Measurements from ENCODE around the gene IGF1R. TPM values are rescaled to one million over a fixed set of nuclear protein-coding genes. Genes with fewer than 3 reads are reported as not detected.

IGF1R gene
- total RNA-seq, 1 experiment from 2014 or later, result 51.6 TPM

GRCh38 chr15:98674336-98674735, 26.0 kb downstream of the IGF1R start:
- Mint-ChIP-seq H3K4me3 (ENCODE audit: unreplicated experiment) (no peak overlapping the region), H3K4me1 (ENCODE audit: low read depth, unreplicated experiment) (peaks cover 32% of the 10 kb centered on the region), H3K27ac (ENCODE audit: unreplicated experiment) (peak overlapping the region; percentile 65), H3K27me3 (ENCODE audit: insufficient read depth, unreplicated experiment) (no peaks in the 10 kb centered on the region), H3K36me3 (ENCODE audit: insufficient read depth, unreplicated experiment) (no peaks in the 10 kb centered on the region), H3K9me3 (ENCODE audit: unreplicated experiment) (no peaks in the 10 kb centered on the region)
- Histone ChIP-seq H3K9me3 (no peaks in the 10 kb centered on the region), H3K36me3 (ENCODE audit: control insufficient read depth, insufficient read depth, low read length) (no peaks in the 10 kb centered on the region), H3K27me3 (replicated peaks; ENCODE audit: control insufficient read depth, insufficient read depth, low read length) (no peaks in the 10 kb centered on the region), H3K4me1 (peaks cover 65% of the 10 kb centered on the region), H3K4me3 (ENCODE audit: low read depth, low read length) (no peak overlapping the region)
- BruUV-seq (replicated peaks), result no TSS peak
- no peak for DNase-seq
- ChIA-PET CTCF (no interaction called here), POLR2A (no interaction called here)
- no peak for TF ChIP-seq CTCF (IDR thresholded peaks at IDR 0.05; ENCODE audit: insufficient read depth in 1 of 2, low read depth in 1 of 2, low read length in 1 of 2, severe bottlenecking in 1 of 2, unreplicated experiment in 1 of 2)
- intact Hi-C loops (cut with micrococcal nuclease; ENCODE audit: unreplicated experiment), result loop anchor here (5.0 kb wide), 3 partner anchors 53 to 228 kb away; no protein-coding TSS in a partner anchor

GRCh38 chr15:98676586-98677270, 28.4 kb downstream of the IGF1R start:
- POLR2A ChIA-PET, result no interaction called here
- BruUV-seq (replicated peaks), result no TSS peak
- H3K4me3 Mint-ChIP-seq (ENCODE audit: unreplicated experiment), result no peak overlapping the region

GRCh38 chr15:98677345-98678059, 29.2 kb downstream of the IGF1R start:
- H3K9me3 ChIP-seq, result no peaks in the 10 kb centered on the region
- BruUV-seq (replicated peaks), result no TSS peak
- no peak for TF ChIP-seq CTCF (IDR thresholded peaks at IDR 0.05; ENCODE audit: insufficient read depth in 1 of 2, low read depth in 1 of 2, low read length in 1 of 2, severe bottlenecking in 1 of 2, unreplicated experiment in 1 of 2)
- Mint-ChIP-seq H3K4me1 (ENCODE audit: low read depth, unreplicated experiment) (peaks cover 9% of the 10 kb centered on the region), H3K27me3 (ENCODE audit: insufficient read depth, unreplicated experiment) (no peaks in the 10 kb centered on the region), H3K9me3 (ENCODE audit: unreplicated experiment) (no peaks in the 10 kb centered on the region), H3K27ac (ENCODE audit: unreplicated experiment) (peak overlapping the region; percentile 8), H3K36me3 (ENCODE audit: insufficient read depth, unreplicated experiment) (no peaks in the 10 kb centered on the region), H3K4me3 (ENCODE audit: unreplicated experiment) (no peak overlapping the region)
- no peak for DNase-seq
- POLR2A ChIA-PET, result no interaction called here
- intact Hi-C loops (cut with micrococcal nuclease; ENCODE audit: unreplicated experiment), result no loop called here
- CTCF ChIA-PET, result interaction anchor here (0.6 kb wide), 1 partner anchor 87 kb away, joined by 3 read pairs; no protein-coding TSS in a partner anchor
- H3K4me3 ChIP-seq (ENCODE audit: low read depth, low read length), result no peak overlapping the region
- peaks cover 34% of the 10 kb centered on the region for H3K4me1 ChIP-seq
- no peaks in the 10 kb centered on the region for H3K27me3 ChIP-seq (replicated peaks; ENCODE audit: control insufficient read depth, insufficient read depth, low read length)
- no peaks in the 10 kb centered on the region for H3K36me3 ChIP-seq (ENCODE audit: control insufficient read depth, insufficient read depth, low read length)

More at GRCh38 chr15:98676586-98677270, 28.4 kb downstream of the IGF1R start:
- Mint-ChIP-seq H3K27ac (ENCODE audit: unreplicated experiment) (no peak overlapping the region), H3K9me3 (ENCODE audit: unreplicated experiment) (no peaks in the 10 kb centered on the region), H3K36me3 (ENCODE audit: insufficient read depth, unreplicated experiment) (no peaks in the 10 kb centered on the region), H3K27me3 (ENCODE audit: insufficient read depth, unreplicated experiment) (no peaks in the 10 kb centered on the region), H3K4me1 (ENCODE audit: low read depth, unreplicated experiment) (peaks cover 9% of the 10 kb centered on the region)
- intact Hi-C loops (cut with micrococcal nuclease; ENCODE audit: unreplicated experiment), result no loop called here
- peaks cover 41% of the 10 kb centered on the region for H3K4me1 ChIP-seq
- CTCF ChIA-PET, result no interaction called here
- no peaks in the 10 kb centered on the region for H3K9me3 ChIP-seq
- no peaks in the 10 kb centered on the region for H3K36me3 ChIP-seq (ENCODE audit: control insufficient read depth, insufficient read depth, low read length)
- H3K4me3 ChIP-seq (ENCODE audit: low read depth, low read length), result no peak overlapping the region
- TF ChIP-seq CTCF (IDR thresholded peaks at IDR 0.05; ENCODE audit: insufficient read depth in 1 of 2, low read depth in 1 of 2, low read length in 1 of 2, severe bottlenecking in 1 of 2, unreplicated experiment in 1 of 2), result no peak
- no peak for DNase-seq
- no peaks in the 10 kb centered on the region for H3K27me3 ChIP-seq (replicated peaks; ENCODE audit: control insufficient read depth, insufficient read depth, low read length)

Measured in Caco-2 (cell line).